Hepatocyte (in vitro differentiated cells): ENCODE data around the gene KIAA0825.

Experiments
- CTCF ChIP-seq: fragments of 200-600 bp; sonication (generic); IDR thresholded peaks from 2 replicates; pipeline ENCODE4 v1.5.1; 2016; ENCODE audit warnings: antibody characterized with exemption, mild to moderate bottlenecking; ENCODE audit not compliant: poor library complexity
- EZH2 ChIP-seq: fragments of 200-600 bp; sonication (generic); IDR thresholded peaks from 2 replicates; pipeline ENCODE4 v1.6.1; 2016; ENCODE audit warnings: antibody characterized with exemption, mild to moderate bottlenecking, borderline replicate concordance

- TF ChIP-seq CTCF, result no peak
- no peak for TF ChIP-seq EZH2
These were observed 395.2 kb downstream of the KIAA0825 start for GRCh38 chr5:94223235-94223634.
